ENCODE measurements around the gene SDC4. TPM values are rescaled to one million over a fixed set of nuclear protein-coding genes. Genes with fewer than 3 reads are reported as not detected.
A peak's percentile ranks its signal among the peaks of the same experiment; 100 is the strongest.

SDC4 gene
- total and polyA plus RNA-seq, 2 experiments from 2014 or later, result 28.5 to 39.9 TPM

DNA sequence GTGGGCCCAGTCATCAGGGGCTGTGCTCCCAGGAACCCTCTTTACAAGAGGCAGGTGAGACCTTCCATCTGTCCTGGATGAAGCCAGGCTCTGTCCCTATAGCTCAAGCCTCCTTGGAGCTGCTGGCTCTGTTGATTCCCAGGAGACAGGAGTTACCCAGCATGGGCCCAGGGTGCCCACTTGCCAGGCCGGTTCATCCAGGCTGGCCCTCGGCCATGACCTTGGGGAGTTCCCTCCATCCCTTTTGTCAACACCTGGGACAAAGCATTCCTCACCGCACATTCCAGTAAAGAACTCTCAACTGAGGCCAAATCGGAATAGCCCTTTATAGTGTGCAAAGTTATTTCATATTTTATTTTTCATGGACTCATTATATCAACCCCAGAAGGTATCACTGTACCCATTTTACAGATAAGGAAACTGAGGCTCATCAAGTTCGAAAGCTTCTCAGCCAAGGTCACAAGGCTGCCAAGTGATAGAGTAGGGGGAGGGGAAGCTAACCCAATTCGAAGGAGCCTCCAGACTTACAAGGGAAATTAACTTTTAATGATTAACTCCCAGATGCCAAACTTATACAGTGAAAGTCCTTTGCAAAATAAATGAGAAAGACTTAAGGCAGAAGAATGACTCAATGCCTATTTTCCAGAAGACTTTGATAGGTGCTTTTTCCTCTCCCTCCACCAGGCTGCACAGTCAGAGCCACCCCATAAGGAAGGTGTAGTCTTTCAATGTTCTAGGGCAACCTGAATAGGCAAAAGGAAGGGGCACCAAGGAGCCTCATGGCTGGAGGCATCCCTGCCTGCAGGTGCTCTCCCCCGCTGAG lies 18.5 kb downstream of the SDC4 start:
- H4K20me1 ChIP-seq (replicated peaks; ENCODE audit: insufficient read depth), result no peaks in the 10 kb centered on the region
- H3K4me2 ChIP-seq, result no peak overlapping the region
- TF ChIP-seq, protein P1, sequence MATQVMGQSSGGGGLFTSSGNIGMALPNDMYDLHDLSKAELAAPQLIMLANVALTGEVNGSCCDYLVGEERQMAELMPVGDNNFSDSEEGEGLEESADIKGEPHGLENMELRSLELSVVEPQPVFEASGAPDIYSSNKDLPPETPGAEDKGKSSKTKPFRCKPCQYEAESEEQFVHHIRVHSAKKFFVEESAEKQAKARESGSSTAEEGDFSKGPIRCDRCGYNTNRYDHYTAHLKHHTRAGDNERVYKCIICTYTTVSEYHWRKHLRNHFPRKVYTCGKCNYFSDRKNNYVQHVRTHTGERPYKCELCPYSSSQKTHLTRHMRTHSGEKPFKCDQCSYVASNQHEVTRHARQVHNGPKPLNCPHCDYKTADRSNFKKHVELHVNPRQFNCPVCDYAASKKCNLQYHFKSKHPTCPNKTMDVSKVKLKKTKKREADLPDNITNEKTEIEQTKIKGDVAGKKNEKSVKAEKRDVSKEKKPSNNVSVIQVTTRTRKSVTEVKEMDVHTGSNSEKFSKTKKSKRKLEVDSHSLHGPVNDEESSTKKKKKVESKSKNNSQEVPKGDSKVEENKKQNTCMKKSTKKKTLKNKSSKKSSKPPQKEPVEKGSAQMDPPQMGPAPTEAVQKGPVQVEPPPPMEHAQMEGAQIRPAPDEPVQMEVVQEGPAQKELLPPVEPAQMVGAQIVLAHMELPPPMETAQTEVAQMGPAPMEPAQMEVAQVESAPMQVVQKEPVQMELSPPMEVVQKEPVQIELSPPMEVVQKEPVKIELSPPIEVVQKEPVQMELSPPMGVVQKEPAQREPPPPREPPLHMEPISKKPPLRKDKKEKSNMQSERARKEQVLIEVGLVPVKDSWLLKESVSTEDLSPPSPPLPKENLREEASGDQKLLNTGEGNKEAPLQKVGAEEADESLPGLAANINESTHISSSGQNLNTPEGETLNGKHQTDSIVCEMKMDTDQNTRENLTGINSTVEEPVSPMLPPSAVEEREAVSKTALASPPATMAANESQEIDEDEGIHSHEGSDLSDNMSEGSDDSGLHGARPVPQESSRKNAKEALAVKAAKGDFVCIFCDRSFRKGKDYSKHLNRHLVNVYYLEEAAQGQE (IDR thresholded peaks at IDR 0.05; ENCODE audit: unreplicated experiment), result no peak
- TF ChIP-seq, protein P2, sequence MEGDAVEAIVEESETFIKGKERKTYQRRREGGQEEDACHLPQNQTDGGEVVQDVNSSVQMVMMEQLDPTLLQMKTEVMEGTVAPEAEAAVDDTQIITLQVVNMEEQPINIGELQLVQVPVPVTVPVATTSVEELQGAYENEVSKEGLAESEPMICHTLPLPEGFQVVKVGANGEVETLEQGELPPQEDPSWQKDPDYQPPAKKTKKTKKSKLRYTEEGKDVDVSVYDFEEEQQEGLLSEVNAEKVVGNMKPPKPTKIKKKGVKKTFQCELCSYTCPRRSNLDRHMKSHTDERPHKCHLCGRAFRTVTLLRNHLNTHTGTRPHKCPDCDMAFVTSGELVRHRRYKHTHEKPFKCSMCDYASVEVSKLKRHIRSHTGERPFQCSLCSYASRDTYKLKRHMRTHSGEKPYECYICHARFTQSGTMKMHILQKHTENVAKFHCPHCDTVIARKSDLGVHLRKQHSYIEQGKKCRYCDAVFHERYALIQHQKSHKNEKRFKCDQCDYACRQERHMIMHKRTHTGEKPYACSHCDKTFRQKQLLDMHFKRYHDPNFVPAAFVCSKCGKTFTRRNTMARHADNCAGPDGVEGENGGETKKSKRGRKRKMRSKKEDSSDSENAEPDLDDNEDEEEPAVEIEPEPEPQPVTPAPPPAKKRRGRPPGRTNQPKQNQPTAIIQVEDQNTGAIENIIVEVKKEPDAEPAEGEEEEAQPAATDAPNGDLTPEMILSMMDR (conservative IDR thresholded peaks at IDR 0.05; ENCODE audit: low read depth in 2 of 2), result no peak
- TF ChIP-seq, protein P3, sequence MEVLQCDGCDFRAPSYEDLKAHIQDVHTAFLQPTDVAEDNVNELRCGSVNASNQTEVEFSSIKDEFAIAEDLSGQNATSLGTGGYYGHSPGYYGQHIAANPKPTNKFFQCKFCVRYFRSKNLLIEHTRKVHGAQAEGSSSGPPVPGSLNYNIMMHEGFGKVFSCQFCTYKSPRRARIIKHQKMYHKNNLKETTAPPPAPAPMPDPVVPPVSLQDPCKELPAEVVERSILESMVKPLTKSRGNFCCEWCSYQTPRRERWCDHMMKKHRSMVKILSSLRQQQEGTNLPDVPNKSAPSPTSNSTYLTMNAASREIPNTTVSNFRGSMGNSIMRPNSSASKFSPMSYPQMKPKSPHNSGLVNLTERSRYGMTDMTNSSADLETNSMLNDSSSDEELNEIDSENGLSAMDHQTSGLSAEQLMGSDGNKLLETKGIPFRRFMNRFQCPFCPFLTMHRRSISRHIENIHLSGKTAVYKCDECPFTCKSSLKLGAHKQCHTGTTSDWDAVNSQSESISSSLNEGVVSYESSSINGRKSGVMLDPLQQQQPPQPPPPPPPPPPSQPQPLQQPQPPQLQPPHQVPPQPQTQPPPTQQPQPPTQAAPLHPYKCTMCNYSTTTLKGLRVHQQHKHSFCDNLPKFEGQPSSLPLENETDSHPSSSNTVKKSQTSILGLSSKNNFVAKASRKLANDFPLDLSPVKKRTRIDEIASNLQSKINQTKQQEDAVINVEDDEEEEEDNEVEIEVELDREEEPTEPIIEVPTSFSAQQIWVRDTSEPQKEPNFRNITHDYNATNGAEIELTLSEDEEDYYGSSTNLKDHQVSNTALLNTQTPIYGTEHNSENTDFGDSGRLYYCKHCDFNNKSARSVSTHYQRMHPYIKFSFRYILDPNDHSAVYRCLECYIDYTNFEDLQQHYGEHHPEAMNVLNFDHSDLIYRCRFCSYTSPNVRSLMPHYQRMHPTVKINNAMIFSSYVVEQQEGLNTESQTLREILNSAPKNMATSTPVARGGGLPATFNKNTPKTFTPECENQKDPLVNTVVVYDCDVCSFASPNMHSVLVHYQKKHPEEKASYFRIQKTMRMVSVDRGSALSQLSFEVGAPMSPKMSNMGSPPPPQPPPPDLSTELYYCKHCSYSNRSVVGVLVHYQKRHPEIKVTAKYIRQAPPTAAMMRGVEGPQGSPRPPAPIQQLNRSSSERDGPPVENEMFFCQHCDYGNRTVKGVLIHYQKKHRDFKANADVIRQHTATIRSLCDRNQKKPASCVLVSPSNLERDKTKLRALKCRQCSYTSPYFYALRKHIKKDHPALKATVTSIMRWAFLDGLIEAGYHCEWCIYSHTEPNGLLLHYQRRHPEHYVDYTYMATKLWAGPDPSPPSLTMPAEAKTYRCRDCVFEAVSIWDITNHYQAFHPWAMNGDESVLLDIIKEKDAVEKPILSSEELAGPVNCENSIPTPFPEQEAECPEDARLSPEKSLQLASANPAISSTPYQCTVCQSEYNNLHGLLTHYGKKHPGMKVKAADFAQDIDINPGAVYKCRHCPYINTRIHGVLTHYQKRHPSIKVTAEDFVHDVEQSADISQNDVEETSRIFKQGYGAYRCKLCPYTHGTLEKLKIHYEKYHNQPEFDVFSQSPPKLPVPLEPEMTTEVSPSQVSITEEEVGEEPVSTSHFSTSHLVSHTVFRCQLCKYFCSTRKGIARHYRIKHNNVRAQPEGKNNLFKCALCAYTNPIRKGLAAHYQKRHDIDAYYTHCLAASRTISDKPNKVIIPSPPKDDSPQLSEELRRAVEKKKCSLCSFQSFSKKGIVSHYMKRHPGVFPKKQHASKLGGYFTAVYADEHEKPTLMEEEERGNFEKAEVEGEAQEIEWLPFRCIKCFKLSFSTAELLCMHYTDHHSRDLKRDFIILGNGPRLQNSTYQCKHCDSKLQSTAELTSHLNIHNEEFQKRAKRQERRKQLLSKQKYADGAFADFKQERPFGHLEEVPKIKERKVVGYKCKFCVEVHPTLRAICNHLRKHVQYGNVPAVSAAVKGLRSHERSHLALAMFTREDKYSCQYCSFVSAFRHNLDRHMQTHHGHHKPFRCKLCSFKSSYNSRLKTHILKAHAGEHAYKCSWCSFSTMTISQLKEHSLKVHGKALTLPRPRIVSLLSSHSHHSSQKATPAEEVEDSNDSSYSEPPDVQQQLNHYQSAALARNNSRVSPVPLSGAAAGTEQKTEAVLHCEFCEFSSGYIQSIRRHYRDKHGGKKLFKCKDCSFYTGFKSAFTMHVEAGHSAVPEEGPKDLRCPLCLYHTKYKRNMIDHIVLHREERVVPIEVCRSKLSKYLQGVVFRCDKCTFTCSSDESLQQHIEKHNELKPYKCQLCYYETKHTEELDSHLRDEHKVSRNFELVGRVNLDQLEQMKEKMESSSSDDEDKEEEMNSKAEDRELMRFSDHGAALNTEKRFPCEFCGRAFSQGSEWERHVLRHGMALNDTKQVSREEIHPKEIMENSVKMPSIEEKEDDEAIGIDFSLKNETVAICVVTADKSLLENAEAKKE (CRISPR knock-in tag; IDR thresholded peaks at IDR 0.05), result no peak
- TF ChIP-seq ZNF331 (CRISPR knock-in tag; IDR thresholded peaks at IDR 0.05; ENCODE audit: low read depth) (no peak), JUNB (IDR thresholded peaks at IDR 0.05; ENCODE audit: unreplicated experiment) (no peak), NANOG (IDR thresholded peaks at IDR 0.05; ENCODE audit: borderline replicate concordance) (no peak), STAT1 (IDR thresholded peaks at IDR 0.05; ENCODE audit: unreplicated experiment) (no peak), EZH2phosphoT487 (IDR thresholded peaks at IDR 0.05; ENCODE audit: unreplicated experiment) (no peak), POLR2AphosphoS5 (IDR thresholded peaks at IDR 0.05; ENCODE audit: low read depth) (no peak), CREB1 (CRISPR knock-in tag; IDR thresholded peaks at IDR 0.05; ENCODE audit: low read depth) (no peak), EZH2 (IDR thresholded peaks at IDR 0.05; ENCODE audit: low read depth, unreplicated experiment) (no peak), ZNF114 (CRISPR knock-in tag; IDR thresholded peaks at IDR 0.05) (no peak)
- TF ChIP-seq, protein P4, sequence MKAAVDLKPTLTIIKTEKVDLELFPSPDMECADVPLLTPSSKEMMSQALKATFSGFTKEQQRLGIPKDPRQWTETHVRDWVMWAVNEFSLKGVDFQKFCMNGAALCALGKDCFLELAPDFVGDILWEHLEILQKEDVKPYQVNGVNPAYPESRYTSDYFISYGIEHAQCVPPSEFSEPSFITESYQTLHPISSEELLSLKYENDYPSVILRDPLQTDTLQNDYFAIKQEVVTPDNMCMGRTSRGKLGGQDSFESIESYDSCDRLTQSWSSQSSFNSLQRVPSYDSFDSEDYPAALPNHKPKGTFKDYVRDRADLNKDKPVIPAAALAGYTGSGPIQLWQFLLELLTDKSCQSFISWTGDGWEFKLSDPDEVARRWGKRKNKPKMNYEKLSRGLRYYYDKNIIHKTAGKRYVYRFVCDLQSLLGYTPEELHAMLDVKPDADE (IDR thresholded peaks at IDR 0.05), result no peak
- H3F3A ChIP-seq (replicated peaks; ENCODE audit: low read depth), result no peaks in the 10 kb centered on the region
- 0 out of 2 replicates have a peak, but pooled peaks cover 7% of the 10 kb centered on the region for H3K4me1 ChIP-seq (ENCODE audit: insufficient read depth)
- peaks cover 8% of the 10 kb centered on the region; the same call in 1 of the 2 replicates for H3K36me3 ChIP-seq (ENCODE audit: insufficient read depth)
- H3K4me3 Mint-ChIP-seq, result no peak overlapping the region; the same call in 2 of the 3 replicates
- H3K36me3 Mint-ChIP-seq (ENCODE audit: low read depth), result peaks cover 61% of the 10 kb centered on the region
- no peaks in the 10 kb centered on the region for H3K79me2 ChIP-seq (replicated peaks; ENCODE audit: insufficient read depth)
- DNase-seq (ENCODE audit: low spot score) (no peak), ATAC-seq (peak; percentile 38; the same call in 2 of the 3 replicates)
- H2AFZ ChIP-seq, result no peak overlapping the region
- peaks cover 2% of the 10 kb centered on the region for H3K27me3 Mint-ChIP-seq (ENCODE audit: insufficient read depth, low read depth, poor library complexity)
- H3K4me3 ChIP-seq, result no peak overlapping the region
- H3K27me3 ChIP-seq (ENCODE audit: insufficient read depth), result no peaks in the 10 kb centered on the region
- no peaks in the 10 kb centered on the region for H3K9me3 Mint-ChIP-seq
- no peak overlapping the region for H3K27ac Mint-ChIP-seq
- H3K4me1 Mint-ChIP-seq, result peaks cover 5% of the 10 kb centered on the region; the same call in 2 of the 3 replicates
- H3K27ac ChIP-seq (ENCODE audit: low read depth), result no peak overlapping the region
- H3K9me2 ChIP-seq (ENCODE audit: insufficient read depth), result no peaks in the 10 kb centered on the region
